Measurements from ENCODE around the gene NUP133.

GRCh38 chr1:229448845-229449244 lies 59.3 kb downstream of the NUP133 start:
- TF ChIP-seq SP1 (CRISPR knock-in tag; conservative IDR thresholded peaks at IDR 0.05), result no peak
- TF ChIP-seq USF1 (CRISPR knock-in tag; IDR thresholded peaks at IDR 0.05), result no peak
- TF ChIP-seq USF2 (CRISPR knock-in tag; IDR thresholded peaks at IDR 0.05), result no peak
- TF ChIP-seq TEAD4 (CRISPR knock-in tag; IDR thresholded peaks at IDR 0.05), result no peak
- no peak for TF ChIP-seq HMGXB4 (CRISPR knock-in tag; IDR thresholded peaks at IDR 0.05)
- TF ChIP-seq ZNF281 (CRISPR knock-in tag; IDR thresholded peaks at IDR 0.05), result no peak
- no peak for TF ChIP-seq IRF1 (CRISPR knock-in tag; IDR thresholded peaks at IDR 0.05)
- no peak for TF ChIP-seq ZNF121 (CRISPR knock-in tag; IDR thresholded peaks at IDR 0.05)
- no peak for TF ChIP-seq ATF6 (CRISPR knock-in tag; IDR thresholded peaks at IDR 0.05)
- no peak for TF ChIP-seq STAT6 (CRISPR knock-in tag; conservative IDR thresholded peaks at IDR 0.05; ENCODE audit: low read depth)
